ENCODE data around the gene NKX6-1. TPM values are rescaled to one million over a fixed set of nuclear protein-coding genes. Genes with fewer than 3 reads are reported as not detected.

The NKX6-1 gene
- total and polyA plus RNA-seq, 9 of the 15 experiments (the other 6 are each of a cell fraction or from before 2014, with no cell fraction given): not detected

- H3K79me2 ChIP-seq (ENCODE audit: control insufficient read depth, insufficient read depth, low read length): no peaks in the 10 kb centered on the region
- intact Hi-C loops (cut with micrococcal nuclease): no loop called here
- no peak overlapping the region for H3K27ac ChIP-seq (ENCODE audit: extremely low read depth, low read depth, low read length)
- no peaks in the 10 kb centered on the region for H4K20me1 ChIP-seq (replicated peaks; ENCODE audit: control insufficient read depth, insufficient read depth, low read length)
- no peaks in the 10 kb centered on the region for H3K36me3 ChIP-seq (ENCODE audit: control insufficient read depth, insufficient read depth, low read length)
- no TSS peak for BruUV-seq (replicated peaks)
- ChIA-PET POLR2A (no interaction called here), CTCF (ENCODE audit: low intra/inter-chr PET ratio) (no interaction called here)
- no peak overlapping the region for H3K9ac ChIP-seq (ENCODE audit: insufficient read depth in 1 of 2, low read depth in 2 of 2, low read length in 2 of 2)
- TF ChIP-seq ZNF586 (CRISPR knock-in tag; conservative IDR thresholded peaks at IDR 0.05): no peak
- TF ChIP-seq LEF1 (IDR thresholded peaks at IDR 0.05): no peak
- TF ChIP-seq MLLT1 (IDR thresholded peaks at IDR 0.05): no peak
- TF ChIP-seq SOX6 (IDR thresholded peaks at IDR 0.05): no peak
- TF ChIP-seq ZNF780A (CRISPR knock-in tag; IDR thresholded peaks at IDR 0.05): no peak
- no peak for TF ChIP-seq MYNN (IDR thresholded peaks at IDR 0.05)
- TF ChIP-seq MYNN (CRISPR knock-in tag; IDR thresholded peaks at IDR 0.05): no peak
- whole genome bisulfite sequencing (ENCODE audit: insufficient coverage, low coverage, missing lambda C conversion rate): 4% methylated on average over 4 of the region's 4 CpGs
- H3K9me3 ChIP-seq (replicated peaks; ENCODE audit: control insufficient read depth, insufficient read depth, low read depth, low read length): no peaks in the 10 kb centered on the region
- no peak overlapping the region for H2AFZ ChIP-seq (ENCODE audit: low read depth, low read length)
- H3K4me3 ChIP-seq: no peak overlapping the region
- no peak overlapping the region for H3K4me2 ChIP-seq (ENCODE audit: insufficient read depth, low read length)
- peaks cover 2 to 22% of the 10 kb centered on the region in 2 experiments; a peak in 2 of 5 replicates for H3K27me3 ChIP-seq (ENCODE audit: control insufficient read depth in 2 of 2, insufficient read depth in 2 of 2, low read length in 2 of 2)
- peaks cover 2% of the 10 kb centered on the region for H3K9me1 ChIP-seq (ENCODE audit: control insufficient read depth, insufficient read depth, low read length)
- DNase-seq (ENCODE audit: extremely low read depth in 1 of 4, low spot score in 3 of 4) (no peak), ATAC-seq (no peak), FAIRE-seq (no peak)
- in situ Hi-C loops (cut with MboI): no loop called here
- H3K4me1 ChIP-seq (replicated peaks in 1 of 2; ENCODE audit: control insufficient read depth in 2 of 2, insufficient read depth in 2 of 2, low read length in 2 of 2): peaks cover 0 to 8% of the 10 kb centered on the region in 2 experiments; a peak in 1 of 5 replicates
These were observed 14.9 kb downstream of the NKX6-1 start for GRCh38 chr4:84484236-84484635.
